ENCODE measurements around the gene ZBTB16. TPM values are rescaled to one million over a fixed set of nuclear protein-coding genes. Genes with fewer than 3 reads are reported as not detected.

Gene ZBTB16
- total RNA-seq, 3 donors from 2014 or later (not counting 1 experiment from before 2014, with no cell fraction given), result 104 to 224 (median 156) TPM

DNA sequence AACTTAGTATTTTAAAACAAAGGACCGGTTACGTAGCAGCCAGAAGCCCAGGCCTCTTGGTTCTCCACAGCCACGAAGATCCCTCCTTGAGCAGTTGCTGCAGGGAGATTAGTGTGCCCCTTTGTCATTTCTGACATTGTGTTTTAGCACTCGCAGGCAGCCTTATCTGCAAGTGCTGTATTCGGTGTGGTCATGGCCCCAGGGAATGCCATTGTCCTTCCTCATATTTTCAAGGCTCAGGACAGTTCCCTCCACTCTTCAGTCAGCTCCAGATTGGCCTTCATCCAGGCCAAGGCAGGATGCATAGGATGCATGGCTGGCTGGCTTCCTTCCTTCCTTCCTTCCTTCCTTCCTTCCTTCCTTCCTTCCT is 88.5 kb downstream of the ZBTB16 start:
- Mint-ChIP-seq H3K4me1 (peaks cover 89 to 93% of the 10 kb centered on the region in 2 donors), H3K9me3 (no peaks in the 10 kb centered on the region), H3K36me3 (no peaks in the 10 kb centered on the region), H3K4me3 (peak overlapping the region; percentile 82), H3K27ac (peak overlapping the region; percentile 69 to 85), H3K27me3 (ENCODE audit: low read depth in 2 of 2) (no peaks in the 10 kb centered on the region)
- peak; percentile 8 to 18 (median 11) for ATAC-seq
- Histone ChIP-seq H3K4me3 (ENCODE audit: low read length) (no peak overlapping the region), H3K9me3 (ENCODE audit: control insufficient read depth, insufficient read depth, low read length) (no peaks in the 10 kb centered on the region), H3K4me1 (ENCODE audit: control insufficient read depth, insufficient read depth, low read length) (peaks cover 61% of the 10 kb centered on the region), H3K36me3 (ENCODE audit: control insufficient read depth, insufficient read depth, low read length) (no peaks in the 10 kb centered on the region), H3K27me3 (ENCODE audit: control insufficient read depth, insufficient read depth, low read length) (no peaks in the 10 kb centered on the region), H3K27ac (ENCODE audit: low read length) (no peak overlapping the region)
- 35% methylated on average over 5 of the region's 5 CpGs for WGBS (ENCODE audit: insufficient coverage)
- intact Hi-C loops (cut with micrococcal nuclease), result loop anchor here (5.0 kb wide), 1 partner anchor 34 kb away; no protein-coding TSS in a partner anchor
- no peak for DNase-seq
- TF ChIP-seq, protein P1, sequence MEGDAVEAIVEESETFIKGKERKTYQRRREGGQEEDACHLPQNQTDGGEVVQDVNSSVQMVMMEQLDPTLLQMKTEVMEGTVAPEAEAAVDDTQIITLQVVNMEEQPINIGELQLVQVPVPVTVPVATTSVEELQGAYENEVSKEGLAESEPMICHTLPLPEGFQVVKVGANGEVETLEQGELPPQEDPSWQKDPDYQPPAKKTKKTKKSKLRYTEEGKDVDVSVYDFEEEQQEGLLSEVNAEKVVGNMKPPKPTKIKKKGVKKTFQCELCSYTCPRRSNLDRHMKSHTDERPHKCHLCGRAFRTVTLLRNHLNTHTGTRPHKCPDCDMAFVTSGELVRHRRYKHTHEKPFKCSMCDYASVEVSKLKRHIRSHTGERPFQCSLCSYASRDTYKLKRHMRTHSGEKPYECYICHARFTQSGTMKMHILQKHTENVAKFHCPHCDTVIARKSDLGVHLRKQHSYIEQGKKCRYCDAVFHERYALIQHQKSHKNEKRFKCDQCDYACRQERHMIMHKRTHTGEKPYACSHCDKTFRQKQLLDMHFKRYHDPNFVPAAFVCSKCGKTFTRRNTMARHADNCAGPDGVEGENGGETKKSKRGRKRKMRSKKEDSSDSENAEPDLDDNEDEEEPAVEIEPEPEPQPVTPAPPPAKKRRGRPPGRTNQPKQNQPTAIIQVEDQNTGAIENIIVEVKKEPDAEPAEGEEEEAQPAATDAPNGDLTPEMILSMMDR (IDR thresholded peaks at IDR 0.05), result no peak

DNA sequence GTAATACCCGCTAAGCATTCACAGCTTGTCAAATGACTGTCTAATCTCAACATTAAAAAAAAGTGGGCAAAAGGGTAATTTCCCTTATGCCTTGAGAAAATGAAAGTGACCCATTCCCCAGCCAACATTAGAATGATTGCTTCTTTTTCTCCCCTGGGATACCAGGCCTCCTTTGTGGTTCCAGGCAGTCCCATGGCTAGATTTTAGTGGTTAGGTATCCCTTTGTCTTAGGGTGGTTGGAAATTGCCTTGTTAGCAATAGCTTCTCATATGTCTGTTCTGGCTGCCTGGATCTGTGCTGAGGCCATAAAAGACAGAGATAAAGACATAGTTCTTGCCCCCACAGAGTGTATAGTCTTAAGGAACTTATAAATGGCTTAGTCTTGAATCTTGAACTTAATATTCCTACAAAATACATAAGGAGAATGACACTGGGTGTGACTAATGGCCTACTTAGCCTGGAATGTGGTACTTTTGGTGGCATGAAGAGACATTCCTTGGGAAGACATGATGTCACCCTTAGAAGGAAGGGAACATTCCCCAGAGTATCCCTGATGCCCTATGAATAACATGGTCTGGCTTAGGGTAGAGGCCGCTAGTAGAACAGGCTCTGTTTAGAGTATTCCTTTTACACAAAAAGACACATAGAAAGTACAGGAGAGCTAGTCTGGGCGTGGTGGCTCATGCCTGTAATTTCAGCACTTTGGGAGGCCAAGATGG is 90.3 kb downstream of the ZBTB16 start:
- Histone ChIP-seq H3K9me3 (ENCODE audit: control insufficient read depth, insufficient read depth, low read length) (no peaks in the 10 kb centered on the region), H3K27ac (ENCODE audit: low read length) (no peak overlapping the region), H3K27me3 (ENCODE audit: control insufficient read depth, insufficient read depth, low read length) (no peaks in the 10 kb centered on the region), H3K4me3 (ENCODE audit: low read length) (no peak overlapping the region), H3K4me1 (ENCODE audit: control insufficient read depth, insufficient read depth, low read length) (peaks cover 58% of the 10 kb centered on the region), H3K36me3 (ENCODE audit: control insufficient read depth, insufficient read depth, low read length) (no peaks in the 10 kb centered on the region)
- H3K9me3 Mint-ChIP-seq, result no peaks in the 10 kb centered on the region
- ATAC-seq (peak; percentile 42 to 71 (median 70)), DNase-seq (no peak)
- no peaks in the 10 kb centered on the region for H3K27me3 Mint-ChIP-seq (ENCODE audit: low read depth in 2 of 2)
- peak overlapping the region; percentile 69 to 85 for H3K27ac Mint-ChIP-seq
- intact Hi-C loops (cut with micrococcal nuclease), result loop anchor here (5.0 kb wide), 1 partner anchor 32 kb away; no protein-coding TSS in a partner anchor
- H3K4me1 Mint-ChIP-seq, result peaks cover 88 to 93% of the 10 kb centered on the region in 2 donors
- no peaks in the 10 kb centered on the region for H3K36me3 Mint-ChIP-seq
- 86% methylated on average over 3 of the region's 3 CpGs for WGBS (ENCODE audit: insufficient coverage)
- peak overlapping the region; percentile 73 for H3K4me3 Mint-ChIP-seq
- TF ChIP-seq, protein P1 (IDR thresholded peaks at IDR 0.05), result no peak

- H3K27me3 ChIP-seq (ENCODE audit: control insufficient read depth, insufficient read depth, low read length), result no peaks in the 10 kb centered on the region
- no peaks in the 10 kb centered on the region for H3K27me3 Mint-ChIP-seq (ENCODE audit: low read depth in 2 of 2)
- H3K4me1 ChIP-seq (ENCODE audit: control insufficient read depth, insufficient read depth, low read length), result peaks cover 63% of the 10 kb centered on the region
- peaks cover 90 to 97% of the 10 kb centered on the region in 2 donors for H3K4me1 Mint-ChIP-seq
- H3K9me3 Mint-ChIP-seq, result no peaks in the 10 kb centered on the region
- intact Hi-C loops (cut with micrococcal nuclease), result no loop called here
- no peak overlapping the region for H3K4me3 ChIP-seq (ENCODE audit: low read length)
- no peaks in the 10 kb centered on the region for H3K36me3 Mint-ChIP-seq
- no peak for DNase-seq
- WGBS (ENCODE audit: insufficient coverage), result 72% methylated on average over 6 of the region's 6 CpGs
- H3K36me3 ChIP-seq (ENCODE audit: control insufficient read depth, insufficient read depth, low read length), result no peaks in the 10 kb centered on the region
- TF ChIP-seq, protein P1 (IDR thresholded peaks at IDR 0.05), result no peak
- no peaks in the 10 kb centered on the region for H3K9me3 ChIP-seq (ENCODE audit: control insufficient read depth, insufficient read depth, low read length)
- no peak overlapping the region for H3K4me3 Mint-ChIP-seq
- H3K27ac ChIP-seq (ENCODE audit: low read length), result no peak overlapping the region
- H3K27ac Mint-ChIP-seq, result peak overlapping the region; percentile 69 to 85
- ATAC-seq, result no peak
Observed at GRCh38 chr11:114150671-114151070, 91.2 kb downstream of the ZBTB16 start.

Data from natural killer cell (primary cell).